K562 (cell line): ENCODE data around the gene ZNF581.

Experiments
- ELF2 ChIP-seq: fragments of 250-450 bp; sonication (Bioruptor Pico); IDR thresholded peaks from 2 replicates; pipeline ENCODE4 v1.5.0; 2021; ENCODE audit warnings: mild to moderate bottlenecking
- MXI1 ChIP-seq: IDR thresholded peaks from 2 replicates; pipeline ENCODE4 v1.6.1; 2011; ENCODE audit warnings: low read depth, mild to moderate bottlenecking, improper control_type of control experiment, low read length
- NR2C2 ChIP-seq, 2 experiments: fragments of 200-800 bp in 1 of 2; sonication (Bioruptor generic) in 1 of 2; sonication (generic) in 1 of 2; formaldehyde crosslinking in 1 of 2; IDR thresholded peaks; 2 replicates each; pipeline versions ENCODE4 v1.6.1 to v1.8.0; 2016 to 2022; ENCODE audit warnings: mild to moderate bottlenecking in 1 of 2, missing compliant biosample characterization in 1 of 2, missing genetic modification characterization in 1 of 2, missing genetic modification reagents in 1 of 2
- ZNF717 ChIP-seq: fragments of 250-450 bp; sonication (Bioruptor Pico); IDR thresholded peaks from 2 replicates; pipeline ENCODE4 v1.5.0; 2021

DNA sequence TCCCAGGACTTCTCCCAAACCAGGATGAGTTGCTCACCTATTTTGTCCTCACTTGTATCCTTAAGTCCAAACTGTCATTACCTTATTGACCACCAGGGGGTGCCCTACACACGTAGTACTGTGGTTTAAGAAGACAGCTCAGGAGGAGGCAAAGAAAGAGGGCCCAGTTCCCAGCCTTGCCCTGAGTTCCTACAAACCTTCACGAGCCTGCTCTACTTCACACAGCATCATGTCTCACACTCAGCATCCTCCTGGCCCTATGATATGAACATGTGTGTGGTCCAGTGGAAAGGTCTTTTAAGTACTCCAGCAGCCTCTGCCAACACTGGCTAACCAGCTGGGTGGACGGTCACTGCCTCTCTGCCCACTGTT is 11.0 kb upstream of the ZNF581 start:
- TF ChIP-seq MXI1 (no peak), NR2C2 (CRISPR knock-in tag; IDR thresholded peaks at IDR 0.05) (no peak), NR2C2 (tag; IDR thresholded peaks at IDR 0.05) (no peak), ZNF717 (CRISPR knock-in tag) (no peak), ELF2 (no peak)
